NB4 (cell line): ENCODE results near the gene PIGR.

Experiments used
- CTCF ChIP-seq: IDR thresholded peaks from one replicate; pipeline ENCODE4 v1.5.1; 2012; ENCODE audit warnings: low read depth, low read length
- POLR2A ChIP-seq: IDR thresholded peaks from 2 replicates; pipeline ENCODE4 v1.6.1; 2011; ENCODE audit warnings: mild to moderate bottlenecking; ENCODE audit not compliant: insufficient read length; ENCODE audit errors: extremely low read depth

- TF ChIP-seq CTCF (no peak), POLR2A (no peak)
Measured at GRCh38 chr1:206880314-206880713, 66.0 kb downstream of the PIGR start.
